Esophagus mucosa (tissue), 1 donor: ENCODE results near the gene TMPRSS6. TPM values are rescaled to one million over a fixed set of nuclear protein-coding genes. Genes with fewer than 3 reads are reported as not detected.

Experiments used
- ATAC-seq: fragments of 200-7000 bp; cut with Tn5 transposase; one replicate; pipeline ENCODE4 v1.9.1; 2020
- total RNA-seq: library from RNA; stranded (reverse); gene quantifications from one replicate; pipeline ENCODE4 v1.2.4, GENCODE V29; 2023
- donor health status: DM: yes; HTN: yes; CAD: no.

The TMPRSS6 gene
- total RNA-seq = not detected

GRCh38 chr22:37109242-37109917 lies at the start of gene TMPRSS6:
Gene TMPRSS6, minus strand, starts transcription at chr22:37109713. Its CDS starts 6,296 bp downstream, at chr22:37103417.
- ATAC-seq = no peak

- ATAC-seq = no peak
Observed at GRCh38 chr22:37158963-37159290, 49.4 kb upstream of the TMPRSS6 start.

GRCh38 chr22:37157516-37158285 lies 48.2 kb upstream of the TMPRSS6 start:
- ATAC-seq = no peak

- no peak for ATAC-seq
Observed at GRCh38 chr22:37156686-37157435, 47.3 kb upstream of the TMPRSS6 start.

GRCh38 chr22:37155971-37156370 lies 46.5 kb upstream of the TMPRSS6 start:
- peak; percentile 6 for ATAC-seq

- peak; percentile 55 for ATAC-seq
Observed at GRCh38 chr22:37154925-37155712, 45.6 kb upstream of the TMPRSS6 start.

- no peak for ATAC-seq
Observed at GRCh38 chr22:37153901-37154300, 44.4 kb upstream of the TMPRSS6 start.

- ATAC-seq = no peak
Observed at GRCh38 chr22:37151401-37151800, 41.9 kb upstream of the TMPRSS6 start.

GRCh38 chr22:37150701-37151100 lies 41.2 kb upstream of the TMPRSS6 start:
- no peak for ATAC-seq

- ATAC-seq = peak; percentile 3
Observed at GRCh38 chr22:37148742-37149665, 39.5 kb upstream of the TMPRSS6 start.

GRCh38 chr22:37148031-37148651 lies 38.6 kb upstream of the TMPRSS6 start:
- ATAC-seq = no peak

GRCh38 chr22:37147186-37147990 lies 37.9 kb upstream of the TMPRSS6 start:
- no peak for ATAC-seq

- ATAC-seq = no peak
Observed at GRCh38 chr22:37146507-37147180, 37.1 kb upstream of the TMPRSS6 start.

- ATAC-seq = peak; percentile 75
Observed at GRCh38 chr22:37146051-37146385, 36.5 kb upstream of the TMPRSS6 start.

- no peak for ATAC-seq
Observed at GRCh38 chr22:37145180-37146050, 35.9 kb upstream of the TMPRSS6 start.

- ATAC-seq = no peak
Observed at GRCh38 chr22:37144180-37144554, 34.7 kb upstream of the TMPRSS6 start.

- no peak for ATAC-seq
Observed at GRCh38 chr22:37141971-37142370, 32.5 kb upstream of the TMPRSS6 start.

GRCh38 chr22:37141476-37141875 lies 32.0 kb upstream of the TMPRSS6 start:
- no peak for ATAC-seq
